Right atrium auricular region (tissue), 2 donors: Measurements from ENCODE around the gene NDUFA11. TPM values are rescaled to one million over a fixed set of nuclear protein-coding genes. Genes with fewer than 3 reads are reported as not detected.
"Not testable (repeated sequence)": the region's sequence is repeated elsewhere in the genome, so short reads cannot be mapped to it uniquely, and the experiment has no call there.

Source experiments
- DNase-seq: peaks from one replicate; pipeline ENCODE4 v3.0.0-alpha.2; 2019; ENCODE audit warnings: low spot score
- H3K27ac ChIP-seq, 2 donors: fragments of 200-600 bp; sonication (generic); 1 replicate in 1 of 2; 2 replicates in 1 of 2; pipeline ENCODE4 v1.5.1; 2016 to 2019
- H3K27me3 ChIP-seq, 2 donors: fragments of 200-600 bp; sonication (generic); one replicate each; pipeline versions ENCODE4 v1.5.1 to v1.6.0; 2017 to 2019
- H3K36me3 ChIP-seq: fragments of 200-600 bp; sonication (generic); one replicate; pipeline ENCODE4 v1.5.1; 2016
- H3K4me1 ChIP-seq, 2 donors: fragments of 200-600 bp; sonication (generic); one replicate each; pipeline versions ENCODE4 v1.5.1 to v1.6.0; 2017 to 2019
- H3K4me3 ChIP-seq, 2 donors: fragments of 200-600 bp; sonication (generic); 1 replicate in 1 of 2; 2 replicates in 1 of 2; pipeline ENCODE4 v1.5.1; 2017 to 2019; ENCODE audit warnings: mild to moderate bottlenecking in 1 of 2, moderate library complexity in 1 of 2
- H3K9me3 ChIP-seq, 2 donors: fragments of 200-600 bp; sonication (generic); one replicate each; pipeline ENCODE4 v1.5.1; 2019
- CTCF ChIP-seq, 2 donors: fragments of 200-600 bp; sonication (generic); IDR thresholded peaks; one replicate each; pipeline ENCODE4 v1.5.1; 2019; ENCODE audit warnings: antibody characterized with exemption in 2 of 2
- total RNA-seq, 2 donors: library from RNA; depleted of rRNA; stranded (reverse); fragments of >200 nt; gene quantifications; one replicate each; pipeline ENCODE4 v1.1.0, GENCODE V29; 2016

The NDUFA11 gene
- total RNA-seq, 2 donors from 2014 or later, result 368 to 648 TPM

- Histone ChIP-seq H3K27me3 (no peaks in the 10 kb centered on the region), H3K36me3 (no peaks in the 10 kb centered on the region), H3K9me3 (no peaks in the 10 kb centered on the region), H3K27ac (no peak overlapping the region), H3K4me3 (no peak overlapping the region), H3K4me1 (no peaks in the 10 kb centered on the region)
- no peak for TF ChIP-seq CTCF (IDR thresholded peaks at IDR 0.05)
- DNase-seq, result no peak
These were observed 40.4 kb downstream of the NDUFA11 start for GRCh38 chr19:5863030-5863665.

GRCh38 chr19:5857203-5858081 lies 46.1 kb downstream of the NDUFA11 start:
- Histone ChIP-seq H3K4me1 (no peaks in the 10 kb centered on the region), H3K27me3 (no peaks in the 10 kb centered on the region), H3K27ac (no peak overlapping the region), H3K9me3 (no peaks in the 10 kb centered on the region), H3K4me3 (no peak overlapping the region), H3K36me3 (no peaks in the 10 kb centered on the region)
- DNase-seq, result no peak
- TF ChIP-seq CTCF (IDR thresholded peaks at IDR 0.05), result no peak

- not testable (repeated sequence) for H3K36me3 ChIP-seq, H3K9me3 ChIP-seq, H3K4me3 ChIP-seq, H3K27ac ChIP-seq, H3K4me1 ChIP-seq, DNase-seq, H3K27me3 ChIP-seq
These were observed 48.4 kb downstream of the NDUFA11 start for GRCh38 chr19:5855151-5855550.

GRCh38 chr19:5854121-5854520 lies 49.5 kb downstream of the NDUFA11 start:
- not testable (repeated sequence) for H3K27ac ChIP-seq, H3K4me3 ChIP-seq, H3K4me1 ChIP-seq, H3K27me3 ChIP-seq, H3K9me3 ChIP-seq, DNase-seq, H3K36me3 ChIP-seq

GRCh38 chr19:5851302-5851701 lies 52.3 kb downstream of the NDUFA11 start, which contains the start of gene FUT3:
FUT3 (minus strand) TSS chr19:5851449.
- Histone ChIP-seq H3K27me3 (no peaks in the 10 kb centered on the region), H3K36me3 (no peaks in the 10 kb centered on the region), H3K4me1 (no peaks in the 10 kb centered on the region), H3K27ac (no peak within 1 kb of the TSS), H3K4me3 (no peak within 1 kb of the TSS), H3K9me3 (no peaks in the 10 kb centered on the region)
- no peak for TF ChIP-seq CTCF (IDR thresholded peaks at IDR 0.05)
- DNase-seq, result no peak

GRCh38 chr19:5850743-5851293 lies 52.8 kb downstream of the NDUFA11 start:
- Histone ChIP-seq H3K27me3 (no peaks in the 10 kb centered on the region), H3K27ac (no peak overlapping the region), H3K36me3 (no peaks in the 10 kb centered on the region), H3K9me3 (no peaks in the 10 kb centered on the region), H3K4me3 (no peak overlapping the region), H3K4me1 (no peaks in the 10 kb centered on the region)
- DNase-seq, result no peak
- TF ChIP-seq CTCF (IDR thresholded peaks at IDR 0.05), result no peak
